Trophoblast cell (in vitro differentiated cells and primary cell): ENCODE measurements around the gene DPH1.

Source experiments
- DNase-seq, 2 donors: peaks; one replicate each; pipeline ENCODE4 v3.0.0-alpha.2; 2016
- H2AFZ ChIP-seq: 2 replicates; pipeline ENCODE4 v1.6.1; 2013; ENCODE audit warnings: low read length, moderate library complexity, mild to moderate bottlenecking; ENCODE audit not compliant: insufficient read depth, poor library complexity
- H2AK5ac ChIP-seq: 2 replicates; pipeline ENCODE4 v1.6.1; 2013; ENCODE audit warnings: mild to moderate bottlenecking, low read length
- H2BK120ac ChIP-seq: 2 replicates; pipeline ENCODE4 v1.6.1; 2013; ENCODE audit warnings: low read length, mild to moderate bottlenecking, moderate library complexity; ENCODE audit not compliant: insufficient read depth, poor library complexity
- H2BK12ac ChIP-seq: 2 replicates; pipeline ENCODE4 v1.6.1; 2013; ENCODE audit warnings: mild to moderate bottlenecking, low read length, moderate library complexity
- H2BK5ac ChIP-seq: 2 replicates; pipeline ENCODE4 v1.6.1; 2013; ENCODE audit warnings: low read length, low read depth, moderate library complexity, mild to moderate bottlenecking; ENCODE audit not compliant: poor library complexity
- H3K14ac ChIP-seq: 2 replicates; pipeline ENCODE4 v1.6.1; 2013; ENCODE audit warnings: mild to moderate bottlenecking, low read length
- H3K18ac ChIP-seq: 2 replicates; pipeline ENCODE4 v1.6.1; 2013; ENCODE audit warnings: mild to moderate bottlenecking, low read length
- H3K23ac ChIP-seq: 2 replicates; pipeline ENCODE4 v1.6.1; 2013; ENCODE audit warnings: low read length
- H3K27ac ChIP-seq: 2 replicates; pipeline ENCODE4 v1.5.1; 2013; ENCODE audit warnings: low read depth, mild to moderate bottlenecking, inconsistent platforms, low read length, moderate library complexity
- H3K27me3 ChIP-seq: 2 replicates; pipeline ENCODE4 v1.6.1; 2013; ENCODE audit warnings: inconsistent platforms, mild to moderate bottlenecking, low read length, moderate library complexity; ENCODE audit not compliant: insufficient read depth
- H3K36me3 ChIP-seq, 2 experiments: 1 replicate in 1 of 2; 2 replicates in 1 of 2; pipeline ENCODE4 v1.6.1; 2013; ENCODE audit warnings: low read length in 2 of 2, mild to moderate bottlenecking in 2 of 2, moderate library complexity in 1 of 2; ENCODE audit not compliant: insufficient read depth in 2 of 2, control insufficient read depth in 1 of 2
- H3K4ac ChIP-seq: 2 replicates; pipeline ENCODE4 v1.6.1; 2013; ENCODE audit warnings: low read depth, mild to moderate bottlenecking, low read length, moderate library complexity
- H3K4me1 ChIP-seq, 2 experiments: 1 replicate in 1 of 2; 2 replicates in 1 of 2; pipeline ENCODE4 v1.6.1; 2013; ENCODE audit warnings: low read length in 2 of 2, mild to moderate bottlenecking in 2 of 2, moderate library complexity in 1 of 2; ENCODE audit not compliant: insufficient read depth in 2 of 2, control insufficient read depth in 1 of 2
- H3K4me2 ChIP-seq: 2 replicates; pipeline ENCODE4 v1.6.1; 2013; ENCODE audit warnings: inconsistent platforms, mild to moderate bottlenecking, low read length, moderate library complexity
- H3K4me3 ChIP-seq: 2 replicates; pipeline ENCODE4 v1.5.1; 2013; ENCODE audit warnings: mild to moderate bottlenecking, low read depth, low read length, inconsistent platforms
- H3K79me1 ChIP-seq: one replicate; pipeline ENCODE4 v1.6.1; 2013; ENCODE audit warnings: low read length
- H3K79me2 ChIP-seq: 2 replicates; pipeline ENCODE4 v1.6.1; 2013; ENCODE audit warnings: low read length, mild to moderate bottlenecking; ENCODE audit not compliant: control insufficient read depth, insufficient read depth, poor library complexity
- H3K9ac ChIP-seq: 2 replicates; pipeline ENCODE4 v1.6.1; 2013; ENCODE audit warnings: mild to moderate bottlenecking, low read length
- H3K9me3 ChIP-seq: 2 replicates; pipeline ENCODE4 v1.6.1; 2013; ENCODE audit warnings: low read depth, mild to moderate bottlenecking, control low read depth, inconsistent platforms, low read length; ENCODE audit not compliant: insufficient read depth
- H4K12ac ChIP-seq: 2 replicates; pipeline ENCODE4 v1.6.1; 2013; ENCODE audit warnings: low read depth, mild to moderate bottlenecking, low read length, moderate library complexity
- H4K8ac ChIP-seq: 2 replicates; pipeline ENCODE4 v1.6.1; 2013; ENCODE audit warnings: low read depth, mild to moderate bottlenecking, low read length, moderate library complexity
- H4K91ac ChIP-seq: one replicate; pipeline ENCODE4 v1.6.1; 2013; ENCODE audit warnings: low read depth, mild to moderate bottlenecking, low read length, moderate library complexity
- WGBS: extraction: QIAGEN DNeasy Blood & Tissue Kit; methylation state at CpG from one replicate; pipeline ENCODE4 v1.1.7; 2013; ENCODE audit warnings: missing lambda C conversion rate; ENCODE audit not compliant: insufficient read length, insufficient coverage; ENCODE audit errors: extremely low coverage; 5-methylcytosine and 5-hydroxymethylcytosine counted together

Gene DPH1

GRCh38 chr17:1997289-1997926 is 32.5 kb upstream of the DPH1 start:
- WGBS, result no CpG with 5 or more reads among the region's 22 CpGs
- Histone ChIP-seq H3K79me1 (no peaks in the 10 kb centered on the region), H3K27ac (no peak overlapping the region), H3K9me3 (no peaks in the 10 kb centered on the region), H4K8ac (no peak overlapping the region), H3K36me3 (no peaks in the 10 kb centered on the region), H2AK5ac (no peak overlapping the region), H3K4ac (no peak overlapping the region), H3K79me2 (no peaks in the 10 kb centered on the region), H2BK5ac (no peak overlapping the region), H4K91ac (peak overlapping the region; percentile 60), H3K4me1 (peaks cover 10 to 16% of the 10 kb centered on the region in 2 experiments), H3K23ac (no peak overlapping the region), H3K14ac (no peak overlapping the region), H3K18ac (no peak overlapping the region), H4K12ac (no peak overlapping the region), H3K27me3 (peaks cover 6% of the 10 kb centered on the region), H3K4me2 (peak overlapping the region; percentile 38), H2BK120ac (no peak overlapping the region), H3K4me3 (no peak overlapping the region), H2AFZ (peak overlapping the region; percentile 39), H3K9ac (no peak overlapping the region), H2BK12ac (no peak overlapping the region)
- no peak for DNase-seq

GRCh38 chr17:1997927-1998742 is 31.8 kb upstream of the DPH1 start:
- peak overlapping the region; percentile 60 for H4K91ac ChIP-seq
- H3K27ac ChIP-seq, result no peak overlapping the region
- DNase-seq, result no peak
- H3K79me1 ChIP-seq, result no peaks in the 10 kb centered on the region
- peak overlapping the region; percentile 67 for H2BK120ac ChIP-seq
- no peak overlapping the region for H2BK5ac ChIP-seq
- H3K4me2 ChIP-seq, result peak overlapping the region; percentile 61
- no peak overlapping the region for H2AK5ac ChIP-seq
- H4K12ac ChIP-seq, result no peak overlapping the region
- H3K4ac ChIP-seq, result no peak overlapping the region
- WGBS, result no CpG with 5 or more reads among the region's 92 CpGs
- no peak overlapping the region for H3K9ac ChIP-seq
- H2BK12ac ChIP-seq, result no peak overlapping the region
- H3K18ac ChIP-seq, result no peak overlapping the region
- no peak overlapping the region for H3K23ac ChIP-seq
- H3K79me2 ChIP-seq, result no peaks in the 10 kb centered on the region
- H3K36me3 ChIP-seq, result no peaks in the 10 kb centered on the region
- peak overlapping the region; percentile 50 for H2AFZ ChIP-seq
- peak overlapping the region; percentile 23 for H4K8ac ChIP-seq
- no peak overlapping the region for H3K4me3 ChIP-seq
- peak overlapping the region; percentile 26 for H3K14ac ChIP-seq
- H3K27me3 ChIP-seq, result peaks cover 6% of the 10 kb centered on the region
- H3K9me3 ChIP-seq, result no peaks in the 10 kb centered on the region
- peaks cover 10 to 16% of the 10 kb centered on the region in 2 experiments for H3K4me1 ChIP-seq

GRCh38 chr17:1999557-2000251 is 30.2 kb upstream of the DPH1 start:
- H4K12ac ChIP-seq, result no peak overlapping the region

GRCh38 chr17:2002767-2003329 is 27.1 kb upstream of the DPH1 start:
- H4K91ac ChIP-seq, result no peak overlapping the region
- H2BK120ac ChIP-seq, result no peak overlapping the region
- no peak overlapping the region for H2BK12ac ChIP-seq
- H3K4me1 ChIP-seq, result peaks cover 10 to 14% of the 10 kb centered on the region in 2 experiments
- H3K27me3 ChIP-seq, result peaks cover 6% of the 10 kb centered on the region
- H2AFZ ChIP-seq, result no peak overlapping the region
- H3K4me3 ChIP-seq, result no peak overlapping the region
- no peaks in the 10 kb centered on the region for H3K79me2 ChIP-seq
- H2AK5ac ChIP-seq, result no peak overlapping the region
- no peaks in the 10 kb centered on the region for H3K36me3 ChIP-seq
- H3K23ac ChIP-seq, result no peak overlapping the region
- no peak overlapping the region for H3K4ac ChIP-seq
- no peak overlapping the region for H4K8ac ChIP-seq
- DNase-seq, result no peak
- H3K27ac ChIP-seq, result no peak overlapping the region
- no peak overlapping the region for H3K9ac ChIP-seq
- H3K18ac ChIP-seq, result no peak overlapping the region
- H3K14ac ChIP-seq, result no peak overlapping the region
- no peak overlapping the region for H2BK5ac ChIP-seq
- WGBS, result no CpG with 5 or more reads among the region's 16 CpGs
- no peaks in the 10 kb centered on the region for H3K79me1 ChIP-seq
- H4K12ac ChIP-seq, result no peak overlapping the region
- H3K9me3 ChIP-seq, result no peaks in the 10 kb centered on the region
- no peak overlapping the region for H3K4me2 ChIP-seq

More at GRCh38 chr17:1999557-2000251, 30.2 kb upstream of the DPH1 start:
- Histone ChIP-seq H3K9me3 (no peaks in the 10 kb centered on the region), H3K4me3 (no peak overlapping the region), H3K18ac (no peak overlapping the region), H3K23ac (no peak overlapping the region), H3K4ac (no peak overlapping the region), H2AK5ac (no peak overlapping the region), H4K91ac (no peak overlapping the region), H3K79me1 (no peaks in the 10 kb centered on the region), H3K79me2 (no peaks in the 10 kb centered on the region), H2BK5ac (no peak overlapping the region), H3K9ac (no peak overlapping the region), H3K36me3 (no peaks in the 10 kb centered on the region), H3K4me2 (no peak overlapping the region), H3K27ac (peak overlapping the region; percentile 16), H2AFZ (no peak overlapping the region), H3K27me3 (peaks cover 6% of the 10 kb centered on the region), H2BK120ac (no peak overlapping the region), H4K8ac (no peak overlapping the region), H3K14ac (no peak overlapping the region), H3K4me1 (peaks cover 10 to 16% of the 10 kb centered on the region in 2 experiments), H2BK12ac (no peak overlapping the region)
- no CpG with 5 or more reads among the region's 13 CpGs for WGBS
- no peak for DNase-seq
